Endothelial cell of umbilical vein (primary cell): Measurements from ENCODE around the gene ZNF276. TPM values are rescaled to one million over a fixed set of nuclear protein-coding genes. Genes with fewer than 3 reads are reported as not detected.

Source experiments
- BruUV-seq: library from RNA; stranded (reverse); fragments of 400-500 nt; replicated peaks from 2 replicates; lab custom pipeline; 2021; lab: Mats Ljungman, UMichigan
- CTCF ChIA-PET: fragments of 300-600, 350-600 bp; sonication (Branson Sonifier 250); formaldehyde crosslinking; loops from one replicate; lab custom pipeline; 2021; ENCODE audit warnings: antibody characterized with exemption, inconsistent platforms; lab: Charles Lee
- POLR2A ChIA-PET: fragments of 300-600, 350-600 bp; sonication (Branson Sonifier 250); formaldehyde crosslinking; loops from one replicate; lab custom pipeline; 2021; ENCODE audit warnings: antibody characterized with exemption, inconsistent platforms; lab: Charles Lee
- DNase-seq: peaks from one replicate; pipeline ENCODE4 v3.0.0-alpha.2; 2011; ENCODE audit warnings: low read depth, low spot score
- FAIRE-seq: peaks from 2 replicates; lab custom pipeline; 2011; peaks lifted over from hg19 to GRCh38; lab: Jason Lieb, UNC
- H2AFZ ChIP-seq: 2 replicates; pipeline ENCODE4 v1.6.0; 2012; ENCODE audit warnings: low read depth, low read length, control low read depth, inconsistent platforms
- H3K27ac ChIP-seq: 2 replicates; pipeline ENCODE4 v1.5.1; 2011; ENCODE audit warnings: low read depth, mild to moderate bottlenecking, control low read depth, low read length, moderate library complexity; ENCODE audit not compliant: insufficient read depth
- H3K27me3 ChIP-seq, 2 experiments: 2 replicates each; pipeline versions ENCODE4 v1.6.0 to v1.6.1; 2011; ENCODE audit warnings: low read length in 2 of 2, mixed read lengths in 1 of 2; ENCODE audit not compliant: control insufficient read depth in 2 of 2, insufficient read depth in 2 of 2
- H3K36me3 ChIP-seq, 2 experiments: 2 replicates in 1 of 2; 3 replicates in 1 of 2; pipeline ENCODE4 v1.5.1; 2011; ENCODE audit warnings: low read length in 2 of 2, mild to moderate bottlenecking in 1 of 2, moderate library complexity in 1 of 2; ENCODE audit not compliant: control insufficient read depth in 2 of 2, insufficient read depth in 2 of 2; ENCODE audit errors: extremely low read depth in 1 of 2
- H3K4me1 ChIP-seq: 3 replicates; pipeline ENCODE4 v1.5.1; 2011; ENCODE audit warnings: mild to moderate bottlenecking, low read length; ENCODE audit not compliant: control insufficient read depth, insufficient read depth; ENCODE audit errors: extremely low read depth
- H3K4me2 ChIP-seq: 2 replicates; pipeline ENCODE4 v1.6.1; 2011; ENCODE audit warnings: low read length, control low read depth, mixed read lengths; ENCODE audit not compliant: insufficient read depth
- H3K4me3 ChIP-seq, 3 experiments: fragments of 200-600 bp in 1 of 3; sonication (generic), shearing (Covaris generic) in 1 of 3; replicated peaks in 1 of 3; 2 replicates each; pipeline ENCODE4 v1.5.1; 2011 to 2016; ENCODE audit warnings: control low read depth in 3 of 3, low read length in 3 of 3, mild to moderate bottlenecking in 2 of 3, inconsistent platforms in 1 of 3, low read depth in 1 of 3, moderate library complexity in 1 of 3; ENCODE audit not compliant: insufficient read depth in 1 of 3
- H3K79me2 ChIP-seq: 2 replicates; pipeline ENCODE4 v1.6.0; 2012; ENCODE audit warnings: low read length, inconsistent platforms; ENCODE audit not compliant: control insufficient read depth, insufficient read depth
- H3K9ac ChIP-seq: replicated peaks from 2 replicates; pipeline ENCODE3; 2011; ENCODE audit warnings: low read length, control low read depth; ENCODE audit not compliant: insufficient read depth; ENCODE audit errors: extremely low read depth
- H3K9me1 ChIP-seq: replicated peaks from 3 replicates; pipeline ENCODE4 v1.6.0; 2011; ENCODE audit warnings: mild to moderate bottlenecking, low read length; ENCODE audit not compliant: control insufficient read depth, insufficient read depth; ENCODE audit errors: extremely low read depth
- H3K9me3 ChIP-seq: replicated peaks from 2 replicates; pipeline ENCODE4 v1.5.1; 2012; ENCODE audit warnings: low read length, inconsistent platforms; ENCODE audit not compliant: control insufficient read depth, insufficient read depth
- H4K20me1 ChIP-seq: replicated peaks from 2 replicates; pipeline ENCODE3; 2011; ENCODE audit warnings: mild to moderate bottlenecking, low read length; ENCODE audit not compliant: control insufficient read depth, insufficient read depth; ENCODE audit errors: extremely low read depth
- CTCF ChIP-seq, 2 donors: IDR thresholded peaks; 1 replicate in 1 of 2; 2 replicates in 1 of 2; pipeline ENCODE4 v1.5.1; 2011; ENCODE audit warnings: low read length in 2 of 2, mild to moderate bottlenecking in 2 of 2, moderate library complexity in 2 of 2, control low read depth in 1 of 2, inconsistent platforms in 1 of 2, low read depth in 1 of 2; ENCODE audit not compliant: insufficient read depth in 1 of 2; ENCODE audit errors: extremely low read depth in 1 of 2
- EZH2 ChIP-seq: IDR thresholded peaks from 2 replicates; pipeline ENCODE4 v1.6.1; 2012; ENCODE audit warnings: borderline replicate concordance, low read depth, mild to moderate bottlenecking, moderate library complexity, low read length, inconsistent platforms; ENCODE audit not compliant: severe bottlenecking
- FOS ChIP-seq: IDR thresholded peaks from 2 replicates; pipeline ENCODE4 v1.6.1; 2011; ENCODE audit warnings: mild to moderate bottlenecking, low read length, moderate library complexity, borderline replicate concordance; ENCODE audit not compliant: insufficient read depth
- GATA2 ChIP-seq: IDR thresholded peaks from 2 replicates; pipeline ENCODE4 v1.7.0; 2011; ENCODE audit warnings: low read depth, mild to moderate bottlenecking, moderate library complexity, mixed read lengths, low read length; ENCODE audit not compliant: insufficient read length, insufficient read depth
- JUN ChIP-seq: IDR thresholded peaks from 2 replicates; pipeline ENCODE4 v1.6.1; 2011; ENCODE audit warnings: borderline replicate concordance, low read depth; ENCODE audit not compliant: insufficient read length, insufficient read depth
- MAX ChIP-seq: IDR thresholded peaks from 2 replicates; pipeline ENCODE4 v1.6.1; 2011; ENCODE audit not compliant: insufficient read depth, insufficient read length
- MYC ChIP-seq: IDR thresholded peaks from one replicate; pipeline ENCODE4 v1.6.1; 2011; ENCODE audit warnings: mild to moderate bottlenecking, low read depth, low read length
- POLR2A ChIP-seq: IDR thresholded peaks from 2 replicates; pipeline ENCODE4 v1.6.1; 2012; ENCODE audit warnings: low read depth, mild to moderate bottlenecking, control low read depth, low read length
- POLR2AphosphoS5 ChIP-seq: IDR thresholded peaks from 2 replicates; pipeline ENCODE4 v1.6.1; 2012; ENCODE audit warnings: low read depth, mild to moderate bottlenecking, control low read depth, low read length, moderate library complexity; ENCODE audit not compliant: insufficient read depth
- dilution Hi-C: fragments of 300-500 bp; cut with MboI; formaldehyde crosslinking; loops from one replicate; pipeline ENCODE4 v1.15.0; 2019; ENCODE audit warnings: low sequenced_read_pairs; ENCODE audit not compliant: extremely low pct_ligation_motif_present
- intact Hi-C: fragments of 100-400 bp; cut with micrococcal nuclease; formaldehyde crosslinking; loops from one replicate; pipeline ENCODE4 v1.10.0; 2022
- polyA plus RNA-seq, 4 experiments: library from polyadenylated mRNA; depleted of rRNA in 3 of 4; stranded (reverse) in 3 of 4; unstranded in 1 of 4; fragments of >200 nt; gene quantifications; 2 replicates each; pipeline versions ENCODE4 v1.2.1 to v1.2.3, GENCODE V29; 2011 to 2012; ENCODE audit warnings: missing spikeins in 1 of 4
- total RNA-seq: library from RNA; stranded (reverse); gene quantifications from 2 replicates; pipeline ENCODE4 v1.2.3, GENCODE V29; 2021

ZNF276 gene
- total and polyA plus RNA-seq, 2 donors (not counting 3 experiments of a cell fraction or from before 2014, with no cell fraction given), result 36.6 to 40.0 TPM

- FAIRE-seq (no peak), DNase-seq (peak; percentile 23)
- dilution Hi-C loops, result no loop called here
- no peaks in the 10 kb centered on the region for H3K9me1 ChIP-seq
- peaks cover 35% of the 10 kb centered on the region for H3K79me2 ChIP-seq
- H3K4me2 ChIP-seq, result peak overlapping the region; percentile 62
- H3K9ac ChIP-seq, result peak overlapping the region; percentile 3
- no TSS peak for BruUV-seq
- no peaks in the 10 kb centered on the region for H3K9me3 ChIP-seq
- POLR2A ChIA-PET, result no interaction called here
- H3K4me3 ChIP-seq, result peak overlapping the region in 1 of 3 experiments; percentile 76
- no peaks in the 10 kb centered on the region for H4K20me1 ChIP-seq
- intact Hi-C loops, result loop anchor here (5.0 to 10.0 kb wide), 4 partner anchors 94 to 199 kb away; partner anchors contain the start of genes CPNE7, FANCA and TUBB3
- CTCF ChIA-PET, result interaction anchor here (1.9 kb wide), 1 partner anchor 18 kb away, joined by 12 read pairs; no protein-coding TSS in a partner anchor
- H3K36me3 ChIP-seq, result peaks cover 0 to 18% of the 10 kb centered on the region in 2 experiments
- peak overlapping the region; percentile 95 for H3K27ac ChIP-seq
- no peak overlapping the region for H2AFZ ChIP-seq
- no peaks in the 10 kb centered on the region for H3K27me3 ChIP-seq
- peaks cover 34% of the 10 kb centered on the region for H3K4me1 ChIP-seq
- TF ChIP-seq FOS (no peak), POLR2AphosphoS5 (no peak), GATA2 (no peak), CTCF (IDR thresholded peaks at IDR 0.05; ENCODE audit: extremely low read depth in 1 of 2, insufficient read depth in 1 of 2, low read depth in 1 of 2, low read length in 2 of 2) (no peak), JUN (no peak), EZH2 (no peak), MYC (no peak), MAX (no peak), POLR2A (no peak)
These were observed 2.2 kb downstream of the ZNF276 start for GRCh38 chr16:89723279-89724250.
